Esophagus squamous epithelium (tissue), 4 donors: ENCODE measurements around the gene GTF2IRD1.

Experiments used
- CTCF ChIP-seq, 6 experiments: fragments of 450-650 bp in 4 of 6; fragments of 200-600 bp in 2 of 6; sonication (generic) in 2 of 6; IDR thresholded peaks; one replicate each; pipeline ENCODE4 v1.5.1; 2016 to 2019; ENCODE audit warnings: antibody characterized with exemption in 6 of 6, mild to moderate bottlenecking in 4 of 6, moderate library complexity in 4 of 6
- POLR2A ChIP-seq, 4 donors: fragments of 450-650 bp; IDR thresholded peaks; one replicate each; pipeline ENCODE4 v1.6.1; 2017; ENCODE audit warnings: antibody characterized with exemption in 4 of 4, mild to moderate bottlenecking in 4 of 4, moderate library complexity in 3 of 4

DNA sequence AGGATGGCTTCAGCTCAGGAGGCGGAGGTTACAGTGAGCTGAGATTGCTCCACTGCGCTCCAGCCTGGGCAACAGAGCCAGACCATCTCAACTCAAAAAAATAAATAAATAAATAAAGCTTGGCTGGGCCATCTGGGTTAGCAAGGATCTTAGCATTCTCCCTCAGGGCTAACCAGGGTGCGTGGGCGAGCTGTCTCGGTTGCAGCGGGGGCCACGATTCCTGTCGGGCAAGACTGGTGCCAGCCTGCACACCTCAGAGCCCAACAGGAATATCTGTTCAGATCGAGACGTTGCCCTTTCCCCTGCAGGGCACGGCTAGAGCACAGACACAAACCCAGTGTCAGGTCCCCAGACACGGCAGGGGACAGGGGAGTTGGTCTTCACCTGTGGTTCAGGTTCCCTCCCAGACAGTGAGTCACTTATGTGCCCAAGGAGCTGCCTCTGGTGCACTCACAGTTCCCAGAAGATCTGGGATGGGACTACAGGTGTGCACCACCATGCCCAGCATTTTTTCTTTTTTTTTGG, 128.3 kb downstream of the GTF2IRD1 start:
- TF ChIP-seq CTCF (IDR thresholded peaks at IDR 0.05), result no peak
- no peak for TF ChIP-seq POLR2A (IDR thresholded peaks at IDR 0.05)
